GM10248 (cell line): Measurements from ENCODE around the gene EFNA3.
A peak's percentile ranks its signal among the peaks of the same experiment; 100 is the strongest.

ENCODE experiments used
- CTCF ChIA-PET: fragments of 300-600 bp; sonication (Branson Sonifier 250); formaldehyde crosslinking; extraction: SDS; loops from one replicate; lab custom pipeline; 2021; ENCODE audit warnings: antibody characterized with exemption; lab: Yijun Ruan, JAX
- POLR2A ChIA-PET: fragments of 350-650 bp; sonication (Branson Sonifier 250); formaldehyde crosslinking; extraction: SDS; loops from one replicate; lab custom pipeline; 2020; ENCODE audit warnings: antibody characterized with exemption; lab: Yijun Ruan, JAX
- DNase-seq: peaks from one replicate; pipeline ENCODE4 v3.0.0; 2012; ENCODE audit errors: extremely low spot score
- CTCF ChIP-seq: IDR thresholded peaks from 2 replicates; pipeline ENCODE4 v1.5.1; 2012; ENCODE audit warnings: mild to moderate bottlenecking, low read depth; ENCODE audit errors: extremely low read depth, missing control alignments, control extremely low read depth

Gene EFNA3

GRCh38 chr1:155131285-155131684, 52.6 kb downstream of the EFNA3 start:
- DNase-seq: no peak
- CTCF ChIA-PET: interaction anchor here (0.9 to 4.4 kb wide), 7 partner anchors 36 to 79 kb away, joined by 3 to 26 read pairs (median 6); partner anchors contain the start of gene KRTCAP2
- POLR2A ChIA-PET: interaction anchor here (0.6 kb wide), 1 partner anchor 11 kb away, joined by 5 read pairs; no protein-coding TSS in a partner anchor
- TF ChIP-seq CTCF: no peak

DNA sequence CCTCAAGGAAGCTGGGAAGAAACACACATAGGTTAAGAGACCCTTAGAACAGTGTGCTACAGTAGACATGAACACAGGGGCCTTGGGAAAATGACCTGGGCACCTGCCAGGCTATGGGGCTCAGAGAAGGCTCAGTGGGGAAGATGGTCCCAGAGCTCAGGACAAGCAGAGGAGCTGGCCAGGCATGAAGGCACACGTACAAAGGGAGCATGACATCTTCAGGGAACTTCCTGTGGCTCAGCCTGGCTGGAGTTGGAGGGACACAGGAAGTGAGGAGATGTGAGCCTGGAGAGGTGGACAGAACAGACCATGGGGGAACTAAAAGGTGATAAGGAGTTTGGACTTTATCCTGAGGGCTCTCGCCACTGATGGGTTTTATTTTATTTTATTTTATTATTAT, 53.2 kb downstream of the EFNA3 start:
- POLR2A ChIA-PET: no interaction called here
- CTCF ChIA-PET: interaction anchor here (0.9 to 4.4 kb wide), 7 partner anchors 35 to 80 kb away, joined by 3 to 26 read pairs (median 6); partner anchors contain the start of gene KRTCAP2
- no peak for DNase-seq
- no peak for TF ChIP-seq CTCF

DNA sequence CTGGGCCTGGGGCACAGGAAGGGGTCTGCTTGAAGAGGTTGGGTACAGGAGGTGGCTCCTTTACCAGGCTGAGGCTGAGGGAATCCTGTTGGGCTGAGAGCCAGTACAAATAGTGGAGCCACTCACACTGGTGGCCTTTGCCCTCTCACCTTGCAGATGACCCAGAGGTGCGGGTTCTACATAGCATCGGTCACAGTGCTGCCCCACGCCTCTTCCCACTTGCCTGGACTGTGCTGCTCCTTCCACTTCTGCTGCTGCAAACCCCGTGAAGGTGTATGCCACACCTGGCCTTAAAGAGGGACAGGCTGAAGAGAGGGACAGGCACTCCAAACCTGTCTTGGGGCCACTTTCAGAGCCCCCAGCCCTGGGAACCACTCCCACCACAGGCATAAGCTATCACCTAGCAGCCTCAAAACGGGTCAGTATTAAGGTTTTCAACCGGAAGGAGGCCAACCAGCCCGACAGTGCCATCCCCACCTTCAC, 55.2 kb downstream of the EFNA3 start:
- ChIA-PET CTCF (interaction anchor here (1.3 to 5.1 kb wide), 6 partner anchors 10 to 49 kb away, joined by 3 to 27 read pairs (median 7); partner anchors contain the start of genes KRTCAP2 and TRIM46), POLR2A (no interaction called here)
- DNase-seq: no peak
- TF ChIP-seq CTCF: no peak

DNA sequence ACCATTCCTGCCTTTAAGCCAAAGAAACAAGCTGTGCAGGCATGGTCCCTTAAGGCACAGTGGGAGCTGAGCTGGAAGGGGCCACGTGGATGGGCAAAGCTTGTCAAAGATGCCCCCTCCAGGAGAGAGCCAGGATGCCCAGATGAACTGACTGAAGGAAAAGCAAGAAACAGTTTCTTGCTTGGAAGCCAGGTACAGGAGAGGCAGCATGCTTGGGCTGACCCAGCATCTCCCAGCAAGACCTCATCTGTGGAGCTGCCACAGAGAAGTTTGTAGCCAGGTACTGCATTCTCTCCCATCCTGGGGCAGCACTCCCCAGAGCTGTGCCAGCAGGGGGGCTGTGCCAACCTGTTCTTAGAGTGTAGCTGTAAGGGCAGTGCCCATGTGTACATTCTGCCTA, 55.7 kb downstream of the EFNA3 start:
- no peak for TF ChIP-seq CTCF
- ChIA-PET POLR2A (no interaction called here), CTCF (interaction anchor here (0.7 to 5.1 kb wide), 8 partner anchors 9 to 575 kb away, joined by 3 to 27 read pairs (median 4); partner anchors contain the start of genes KRTCAP2 and TRIM46)
- no peak for DNase-seq

DNA sequence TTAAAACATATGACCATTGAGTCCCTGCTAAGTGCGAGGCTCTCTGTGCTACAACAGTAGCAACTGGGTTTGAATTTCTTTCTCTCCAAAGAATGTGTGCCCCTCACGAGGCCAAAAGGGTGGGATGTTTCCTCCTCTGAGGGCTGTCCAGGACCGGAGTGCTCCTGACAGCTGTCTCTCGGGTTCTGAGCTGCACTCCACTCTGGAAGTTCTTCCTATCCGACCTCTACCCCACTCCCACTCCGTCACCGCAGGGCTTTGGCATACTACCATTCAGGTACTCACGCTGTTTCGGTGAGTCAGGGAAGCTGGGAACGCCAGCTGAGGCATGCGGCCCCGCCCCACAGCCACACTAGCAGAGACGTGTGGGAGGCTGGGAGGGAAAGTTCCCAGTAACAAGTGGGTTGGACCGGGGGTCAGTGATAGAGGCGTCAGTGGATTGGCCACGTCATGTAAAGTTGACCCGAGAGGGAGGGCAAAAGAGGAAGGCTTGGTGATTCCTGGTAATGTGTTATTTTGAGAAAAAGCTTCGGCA, 56.3 kb downstream of the EFNA3 start:
- ChIA-PET POLR2A (no interaction called here), CTCF (interaction anchor here (0.7 to 5.1 kb wide), 10 partner anchors 9 to 575 kb away, joined by 3 to 27 read pairs (median 4); partner anchors contain the start of genes KRTCAP2 and TRIM46)
- no peak for TF ChIP-seq CTCF
- DNase-seq: peak; percentile 50

GRCh38 chr1:155135415-155136028, 56.9 kb downstream of the EFNA3 start, which contains the start of gene SLC50A1:
TSS of gene SLC50A1 (plus strand) at chr1:155135852. CDS start at chr1:155135912, 60 bp downstream.
- TF ChIP-seq CTCF: no peak
- ChIA-PET POLR2A (no interaction called here), CTCF (interaction anchor here (0.9 to 5.1 kb wide), 9 partner anchors 8 to 50 kb away, joined by 3 to 27 read pairs (median 4); partner anchors contain the start of genes KRTCAP2 and TRIM46)
- DNase-seq: peak; percentile 96
